ENCODE measurements around the gene CD96.

GRCh38 chr3:111617912-111618601 is 76.1 kb downstream of the CD96 start:
- TF ChIP-seq CTCF (IDR thresholded peaks at IDR 0.05 in 8 of 11, conservative IDR thresholded peaks at IDR 0.05 in 3 of 11): no peak
- TF ChIP-seq POLR2AphosphoS5 (IDR thresholded peaks at IDR 0.05): peak in 1 of 3 donors; percentile 19

Data from spleen (tissue), 7 donors.